Measurements from ENCODE around the gene G3BP1.
A peak's percentile ranks its signal among the peaks of the same experiment; 100 is the strongest.
"Not testable (repeated sequence)": the region's sequence is repeated elsewhere in the genome, so short reads cannot be mapped to it uniquely, and the experiment has no call there.

Gene G3BP1

GRCh38 chr5:151771259-151772028 is at the start of gene G3BP1:
TSS of gene G3BP1 (plus strand) at chr5:151771954. CDS start at chr5:151786621, 14,667 bp downstream.
- FAIRE-seq: peak; percentile 97

- no peak for FAIRE-seq
Measured at GRCh38 chr5:151722546-151722945, 49.2 kb upstream of the G3BP1 start.

- FAIRE-seq: no peak
Measured at GRCh38 chr5:151724360-151724759, 47.4 kb upstream of the G3BP1 start.

GRCh38 chr5:151729597-151729996 is 42.2 kb upstream of the G3BP1 start:
- not testable (repeated sequence) for FAIRE-seq

GRCh38 chr5:151730381-151730780 is 41.4 kb upstream of the G3BP1 start:
- FAIRE-seq: no peak

GRCh38 chr5:151733358-151734063 is 38.2 kb upstream of the G3BP1 start:
- FAIRE-seq: no peak

GRCh38 chr5:151734064-151734408 is 37.7 kb upstream of the G3BP1 start:
- FAIRE-seq: no peak

GRCh38 chr5:151735646-151736045 is 36.1 kb upstream of the G3BP1 start:
- FAIRE-seq: no peak

GRCh38 chr5:151737431-151737830 is 34.3 kb upstream of the G3BP1 start:
- no peak for FAIRE-seq

- FAIRE-seq: no peak
Measured at GRCh38 chr5:151738125-151738848, 33.5 kb upstream of the G3BP1 start.

- FAIRE-seq: no peak
Measured at GRCh38 chr5:151739395-151739794, 32.4 kb upstream of the G3BP1 start.

GRCh38 chr5:151739939-151740335 is 31.8 kb upstream of the G3BP1 start:
- no peak for FAIRE-seq

GRCh38 chr5:151740336-151740942 is 31.3 kb upstream of the G3BP1 start:
- no peak for FAIRE-seq

GRCh38 chr5:151740958-151741373 is 30.8 kb upstream of the G3BP1 start:
- FAIRE-seq: no peak

GRCh38 chr5:151741678-151742423 is 29.9 kb upstream of the G3BP1 start:
- FAIRE-seq: no peak

GRCh38 chr5:151742870-151743294 is 28.9 kb upstream of the G3BP1 start:
- FAIRE-seq: no peak

- FAIRE-seq: no peak
Measured at GRCh38 chr5:151743530-151743929, 28.2 kb upstream of the G3BP1 start.

- FAIRE-seq: no peak
Measured at GRCh38 chr5:151745071-151745705, 26.6 kb upstream of the G3BP1 start.

GRCh38 chr5:151750121-151750520 is 21.6 kb upstream of the G3BP1 start:
- FAIRE-seq: no peak

GRCh38 chr5:151751091-151751490 is 20.7 kb upstream of the G3BP1 start:
- FAIRE-seq: no peak

- no peak for FAIRE-seq
Measured at GRCh38 chr5:151751593-151751992, 20.2 kb upstream of the G3BP1 start.

GRCh38 chr5:151755383-151755782 is 16.4 kb upstream of the G3BP1 start:
- FAIRE-seq: no peak
